Left hindlimb (tissue), 1 donor: Measurements from ENCODE around the gene ELF5.
A peak's percentile ranks its signal among the peaks of the same experiment; 100 is the strongest.

Source experiments
- DNase-seq: peaks from one replicate; pipeline ENCODE4 v3.0.0-alpha.2; 2018

The ELF5 gene

GRCh38 chr11:34521265-34521664 is 7.7 kb upstream of the ELF5 start:
- DNase-seq, result no peak

GRCh38 chr11:34519595-34520235 is 6.1 kb upstream of the ELF5 start:
- no peak for DNase-seq

- no peak for DNase-seq
Measured at GRCh38 chr11:34516247-34517040, 2.9 kb upstream of the ELF5 start.

- no peak for DNase-seq
Measured at GRCh38 chr11:34514597-34514996, 1.0 kb upstream of the ELF5 start.

- DNase-seq, result no peak
Measured at GRCh38 chr11:34512840-34513681, 533 bp downstream of the ELF5 start.

- DNase-seq, result no peak
Measured at GRCh38 chr11:34510673-34511072, 2.9 kb downstream of the ELF5 start.

- DNase-seq, result no peak
Measured at GRCh38 chr11:34510218-34510617, 3.4 kb downstream of the ELF5 start.

- no peak for DNase-seq
Measured at GRCh38 chr11:34509336-34509876, 4.2 kb downstream of the ELF5 start.

- DNase-seq, result no peak
Measured at GRCh38 chr11:34508524-34508923, 5.1 kb downstream of the ELF5 start.

GRCh38 chr11:34507610-34508009 is 6.0 kb downstream of the ELF5 start:
- no peak for DNase-seq

GRCh38 chr11:34507156-34507555 is 6.4 kb downstream of the ELF5 start:
- no peak for DNase-seq

GRCh38 chr11:34505874-34506273 is 7.7 kb downstream of the ELF5 start:
- no peak for DNase-seq

- no peak for DNase-seq
Measured at GRCh38 chr11:34502949-34503348, 10.6 kb downstream of the ELF5 start.

GRCh38 chr11:34501949-34502348 is 11.6 kb downstream of the ELF5 start:
- no peak for DNase-seq

GRCh38 chr11:34501500-34501899 is 12.1 kb downstream of the ELF5 start:
- DNase-seq, result peak; percentile 68

GRCh38 chr11:34499719-34500500 is 13.7 kb downstream of the ELF5 start:
- DNase-seq, result no peak

- DNase-seq, result peak; percentile 81
Measured at GRCh38 chr11:34495724-34496377, 17.7 kb downstream of the ELF5 start.

GRCh38 chr11:34495239-34495723 is 18.3 kb downstream of the ELF5 start:
- DNase-seq, result no peak

- no peak for DNase-seq
Measured at GRCh38 chr11:34493926-34494595, 19.5 kb downstream of the ELF5 start.

GRCh38 chr11:34493468-34493867 is 20.1 kb downstream of the ELF5 start:
- DNase-seq, result no peak

GRCh38 chr11:34492806-34493414 is 20.7 kb downstream of the ELF5 start:
- no peak for DNase-seq
